Nephron (organoid): ENCODE measurements around the gene VSTM2L.
A peak's percentile ranks its signal among the peaks of the same experiment; 100 is the strongest.

Experiments used
- H3K27ac Mint-ChIP-seq, 3 experiments: 2 replicates each; pipeline ENCODE4 v1.8.0; 2020; ENCODE audit warnings: mixed read lengths in 3 of 3, mild to moderate bottlenecking in 2 of 3, moderate library complexity in 1 of 3
- H3K27me3 Mint-ChIP-seq: 2 replicates; pipeline ENCODE4 v1.8.0; 2021; ENCODE audit warnings: low read depth, mild to moderate bottlenecking, moderate library complexity, mixed read lengths
- H3K36me3 Mint-ChIP-seq: 2 replicates; pipeline ENCODE4 v1.8.0; 2020; ENCODE audit warnings: low read depth, mixed read lengths
- H3K4me1 Mint-ChIP-seq: 2 replicates; pipeline ENCODE4 v1.8.0; 2020; ENCODE audit warnings: mixed read lengths
- H3K4me3 Mint-ChIP-seq, 3 experiments: 2 replicates each; pipeline ENCODE4 v1.8.0; 2020; ENCODE audit warnings: mild to moderate bottlenecking in 3 of 3, mixed read lengths in 3 of 3, moderate library complexity in 2 of 3
- H3K9me3 Mint-ChIP-seq: 2 replicates; pipeline ENCODE4 v1.8.0; 2020; ENCODE audit warnings: mixed read lengths
- TF ChIP-seq, protein P1 (sequence below), 3 experiments: fragments of 200-600 bp; sonication (generic); IDR thresholded peaks; one replicate each; pipeline ENCODE4 v1.5.0; 2021; ENCODE audit warnings: antibody characterized with exemption in 3 of 3; ENCODE audit not compliant: unreplicated experiment in 3 of 3

Gene VSTM2L

DNA sequence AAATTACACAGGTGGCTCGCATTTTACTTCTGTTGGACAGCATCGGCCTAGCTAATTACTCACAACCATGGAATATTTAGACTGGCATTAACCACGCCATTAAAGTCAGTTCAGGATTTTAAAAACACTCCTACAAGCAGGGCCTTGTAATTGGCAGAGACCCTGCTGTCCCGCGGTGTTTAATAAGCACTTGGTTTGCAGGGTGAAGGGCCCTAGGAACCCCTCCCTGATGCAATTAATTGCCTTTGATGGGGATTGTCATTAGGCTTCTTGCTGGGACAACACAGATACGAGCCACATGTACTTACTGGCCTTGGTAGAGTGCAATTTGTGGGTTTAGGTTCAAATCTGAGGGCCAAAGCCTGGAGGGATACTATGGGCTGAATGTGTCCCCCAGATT, 7.8 kb upstream of the VSTM2L start:
- TF ChIP-seq, protein P1, sequence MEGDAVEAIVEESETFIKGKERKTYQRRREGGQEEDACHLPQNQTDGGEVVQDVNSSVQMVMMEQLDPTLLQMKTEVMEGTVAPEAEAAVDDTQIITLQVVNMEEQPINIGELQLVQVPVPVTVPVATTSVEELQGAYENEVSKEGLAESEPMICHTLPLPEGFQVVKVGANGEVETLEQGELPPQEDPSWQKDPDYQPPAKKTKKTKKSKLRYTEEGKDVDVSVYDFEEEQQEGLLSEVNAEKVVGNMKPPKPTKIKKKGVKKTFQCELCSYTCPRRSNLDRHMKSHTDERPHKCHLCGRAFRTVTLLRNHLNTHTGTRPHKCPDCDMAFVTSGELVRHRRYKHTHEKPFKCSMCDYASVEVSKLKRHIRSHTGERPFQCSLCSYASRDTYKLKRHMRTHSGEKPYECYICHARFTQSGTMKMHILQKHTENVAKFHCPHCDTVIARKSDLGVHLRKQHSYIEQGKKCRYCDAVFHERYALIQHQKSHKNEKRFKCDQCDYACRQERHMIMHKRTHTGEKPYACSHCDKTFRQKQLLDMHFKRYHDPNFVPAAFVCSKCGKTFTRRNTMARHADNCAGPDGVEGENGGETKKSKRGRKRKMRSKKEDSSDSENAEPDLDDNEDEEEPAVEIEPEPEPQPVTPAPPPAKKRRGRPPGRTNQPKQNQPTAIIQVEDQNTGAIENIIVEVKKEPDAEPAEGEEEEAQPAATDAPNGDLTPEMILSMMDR (IDR thresholded peaks at IDR 0.05; ENCODE audit: unreplicated experiment in 3 of 3): no peak
- Mint-ChIP-seq H3K4me1 (peaks cover 20% of the 10 kb centered on the region), H3K4me3 (no peak overlapping the region), H3K27me3 (peaks cover 29% of the 10 kb centered on the region), H3K36me3 (no peaks in the 10 kb centered on the region), H3K9me3 (no peaks in the 10 kb centered on the region), H3K27ac (no peak overlapping the region)

DNA sequence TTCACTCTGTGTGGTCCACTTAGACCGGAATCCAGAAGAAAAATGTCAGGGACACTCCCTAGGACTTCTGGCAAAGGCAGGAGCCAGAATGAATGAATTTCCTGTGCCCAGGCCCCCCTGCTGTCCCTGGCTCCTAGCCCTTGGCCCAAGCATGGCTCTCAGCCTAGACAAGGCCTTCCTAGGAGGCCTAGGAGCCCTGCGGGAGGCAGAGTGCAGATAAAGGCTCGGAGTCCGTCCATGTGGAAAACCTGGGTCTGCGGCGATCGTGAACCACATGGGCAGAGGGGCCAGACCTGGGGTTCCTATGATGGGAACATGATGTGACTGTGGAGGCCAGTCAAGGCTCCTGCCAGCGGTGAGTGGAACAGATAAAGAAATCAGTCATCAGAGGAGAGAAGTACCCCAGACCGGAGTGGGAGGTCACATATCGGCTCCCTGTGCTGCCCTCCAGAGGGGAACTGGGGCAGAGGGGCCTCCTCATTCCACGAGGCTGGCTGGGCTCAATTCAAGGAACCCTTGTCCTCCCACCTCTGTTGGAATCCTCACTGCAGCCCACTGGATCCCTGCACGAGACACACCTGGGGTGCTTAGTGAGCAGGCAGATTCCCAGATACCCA, 5.9 kb upstream of the VSTM2L start:
- Mint-ChIP-seq H3K36me3 (no peaks in the 10 kb centered on the region), H3K9me3 (no peaks in the 10 kb centered on the region), H3K27ac (no peak overlapping the region), H3K4me3 (no peak overlapping the region), H3K4me1 (peaks cover 14% of the 10 kb centered on the region), H3K27me3 (peaks cover 42% of the 10 kb centered on the region)
- TF ChIP-seq, protein P1 (IDR thresholded peaks at IDR 0.05; ENCODE audit: unreplicated experiment in 3 of 3): peak in 1 of 3 experiments; percentile 12

DNA sequence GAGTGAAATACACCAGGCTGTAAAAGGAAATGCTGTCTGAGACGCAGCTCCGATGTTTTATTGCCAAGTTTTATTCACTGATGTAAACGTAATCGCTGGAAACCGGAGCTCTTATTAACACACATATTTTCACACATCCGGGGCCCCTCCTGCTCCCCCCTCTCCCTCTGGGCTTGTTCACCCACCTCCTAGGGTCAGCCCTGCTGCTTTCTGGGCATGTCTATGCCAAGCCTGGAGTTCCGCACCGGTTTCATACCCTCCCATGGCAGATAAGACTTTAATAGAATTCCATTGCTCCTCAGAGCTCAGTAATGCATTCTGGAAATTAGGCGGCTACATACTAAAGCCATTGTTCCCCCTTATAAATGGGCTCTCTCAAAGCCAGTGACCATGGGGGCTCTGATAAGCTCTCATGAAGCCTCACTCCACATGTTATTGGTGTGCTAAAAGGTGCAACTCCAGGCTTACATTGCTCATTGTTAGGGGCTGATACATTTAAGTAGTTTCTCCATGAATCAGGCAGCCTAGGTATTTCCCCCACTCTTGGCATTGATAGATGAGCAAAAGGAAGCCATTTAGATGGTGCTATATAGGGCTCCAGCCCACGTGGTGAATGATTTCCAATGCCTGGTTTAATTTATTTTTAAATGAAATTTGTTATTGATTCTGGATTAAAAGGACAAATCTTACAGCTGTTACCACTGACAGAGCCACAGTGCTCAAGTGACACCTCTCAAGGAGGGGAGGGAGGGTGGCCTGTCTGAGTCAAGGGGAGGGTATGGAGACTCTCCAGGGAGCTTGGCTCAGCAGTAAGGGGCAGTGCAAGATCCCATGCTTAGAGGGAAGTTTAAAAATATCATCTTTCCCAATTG, 4.5 kb upstream of the VSTM2L start:
- no peaks in the 10 kb centered on the region for H3K9me3 Mint-ChIP-seq
- TF ChIP-seq, protein P1 (IDR thresholded peaks at IDR 0.05; ENCODE audit: unreplicated experiment in 3 of 3): no peak
- peaks cover 19% of the 10 kb centered on the region for H3K4me1 Mint-ChIP-seq
- no peak overlapping the region for H3K27ac Mint-ChIP-seq
- H3K27me3 Mint-ChIP-seq: peaks cover 45% of the 10 kb centered on the region
- no peaks in the 10 kb centered on the region for H3K36me3 Mint-ChIP-seq
- H3K4me3 Mint-ChIP-seq: no peak overlapping the region

DNA sequence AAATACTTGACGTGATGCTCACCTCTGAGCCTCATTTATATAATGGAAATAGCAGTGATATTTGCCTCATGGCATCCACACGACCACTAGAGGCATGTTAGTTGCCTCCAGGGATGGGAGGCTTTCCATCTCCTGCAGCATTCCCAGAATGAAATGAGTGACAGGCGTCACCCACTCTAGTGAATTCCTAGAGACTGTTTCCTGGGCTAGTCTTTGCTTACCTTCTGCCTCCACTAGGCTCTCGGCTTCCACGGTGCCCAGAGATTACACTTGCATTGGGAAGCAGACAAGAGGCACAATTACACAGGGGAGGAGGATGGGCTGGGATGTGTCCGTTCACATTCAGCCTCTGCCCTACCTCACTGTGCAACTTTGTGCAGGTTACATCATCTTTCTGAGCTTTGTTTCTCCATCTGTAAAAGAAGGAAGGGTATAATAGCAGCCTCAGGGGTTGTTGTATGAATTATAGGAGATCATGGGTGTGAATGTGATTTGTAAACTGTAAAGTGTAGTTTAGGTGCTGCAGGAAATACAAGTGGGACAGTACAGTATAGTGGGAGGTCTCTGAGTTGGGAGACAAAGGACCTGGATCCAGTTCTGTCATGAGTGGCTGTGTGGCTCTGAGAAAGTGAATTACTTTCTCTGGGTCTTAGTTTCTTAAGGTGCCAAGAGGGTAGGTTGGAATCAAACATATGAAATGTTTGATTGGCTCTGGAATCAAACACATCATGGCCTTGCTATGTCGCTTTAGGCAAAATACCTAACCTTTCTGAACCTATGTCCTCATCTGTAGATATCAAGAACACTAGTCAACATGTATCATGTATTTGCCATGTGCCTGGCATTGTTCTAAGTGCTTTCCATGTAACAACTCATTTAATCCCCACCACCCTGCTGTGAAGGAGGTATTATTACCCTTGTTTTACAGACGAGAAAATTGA, 3.6 kb upstream of the VSTM2L start:
- H3K9me3 Mint-ChIP-seq: no peaks in the 10 kb centered on the region
- H3K4me3 Mint-ChIP-seq: no peak overlapping the region
- peaks cover 26% of the 10 kb centered on the region for H3K4me1 Mint-ChIP-seq
- TF ChIP-seq, protein P1 (IDR thresholded peaks at IDR 0.05; ENCODE audit: unreplicated experiment in 3 of 3): no peak
- H3K27me3 Mint-ChIP-seq: peaks cover 48% of the 10 kb centered on the region
- no peak overlapping the region for H3K27ac Mint-ChIP-seq
- no peaks in the 10 kb centered on the region for H3K36me3 Mint-ChIP-seq

DNA sequence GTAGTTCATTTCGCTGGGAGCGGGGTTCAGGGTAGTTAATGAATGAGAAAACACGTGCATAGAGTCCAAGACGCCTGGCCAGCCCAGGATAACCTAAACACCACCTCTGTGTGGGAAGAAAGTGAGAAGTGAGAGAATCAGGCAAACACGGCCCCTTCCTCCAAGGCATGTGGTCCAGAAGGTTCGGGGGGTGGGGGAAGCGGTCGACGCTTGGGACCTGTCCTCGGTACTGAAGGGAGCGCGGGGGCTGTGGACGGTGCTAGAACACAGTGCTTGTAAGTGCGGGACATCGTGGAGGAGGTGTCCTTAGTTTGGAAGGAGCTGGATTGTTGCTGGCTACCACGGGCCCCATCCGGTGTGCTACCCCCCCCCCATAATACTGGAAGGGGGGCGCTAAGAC, 1.7 kb upstream of the VSTM2L start:
- Mint-ChIP-seq H3K36me3 (no peaks in the 10 kb centered on the region), H3K4me1 (peaks cover 42% of the 10 kb centered on the region), H3K27me3 (peaks cover 60% of the 10 kb centered on the region), H3K4me3 (peak overlapping the region; percentile 53 to 72 (median 68)), H3K27ac (no peak overlapping the region), H3K9me3 (no peaks in the 10 kb centered on the region)
- TF ChIP-seq, protein P1 (IDR thresholded peaks at IDR 0.05; ENCODE audit: unreplicated experiment in 3 of 3): no peak
